CD1c-positive myeloid dendritic cell (primary cell): ENCODE data around the gene IQSEC3.

ENCODE experiments used
- DNase-seq: peaks from one replicate; pipeline ENCODE4 v3.0.0-alpha.2; 2016; ENCODE audit errors: extremely low spot score

Gene IQSEC3

GRCh38 chr12:163406-163986, 96.9 kb downstream of the IQSEC3 start:
- DNase-seq = no peak

DNA sequence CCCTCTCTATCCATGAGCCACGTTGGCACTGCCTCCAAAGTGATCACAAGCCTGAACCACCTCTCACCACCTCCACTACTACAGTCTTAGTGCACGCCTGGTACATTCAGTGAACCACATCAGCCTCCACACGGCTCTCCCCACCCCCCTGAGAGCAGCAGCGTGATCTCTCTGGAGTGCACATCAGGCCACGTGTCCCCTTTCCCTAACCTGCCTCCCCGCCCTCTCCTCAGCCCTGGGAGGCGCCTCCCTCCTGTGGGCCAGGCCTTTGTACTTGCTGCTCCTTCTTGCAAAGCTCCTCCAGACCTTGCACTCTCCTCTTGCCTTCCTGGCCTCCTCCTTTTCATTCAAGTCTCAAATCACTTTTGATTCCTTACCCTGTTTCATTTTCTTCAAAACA, 97.6 kb downstream of the IQSEC3 start:
- no peak for DNase-seq

GRCh38 chr12:165862-166368, 99.3 kb downstream of the IQSEC3 start:
- no peak for DNase-seq

DNA sequence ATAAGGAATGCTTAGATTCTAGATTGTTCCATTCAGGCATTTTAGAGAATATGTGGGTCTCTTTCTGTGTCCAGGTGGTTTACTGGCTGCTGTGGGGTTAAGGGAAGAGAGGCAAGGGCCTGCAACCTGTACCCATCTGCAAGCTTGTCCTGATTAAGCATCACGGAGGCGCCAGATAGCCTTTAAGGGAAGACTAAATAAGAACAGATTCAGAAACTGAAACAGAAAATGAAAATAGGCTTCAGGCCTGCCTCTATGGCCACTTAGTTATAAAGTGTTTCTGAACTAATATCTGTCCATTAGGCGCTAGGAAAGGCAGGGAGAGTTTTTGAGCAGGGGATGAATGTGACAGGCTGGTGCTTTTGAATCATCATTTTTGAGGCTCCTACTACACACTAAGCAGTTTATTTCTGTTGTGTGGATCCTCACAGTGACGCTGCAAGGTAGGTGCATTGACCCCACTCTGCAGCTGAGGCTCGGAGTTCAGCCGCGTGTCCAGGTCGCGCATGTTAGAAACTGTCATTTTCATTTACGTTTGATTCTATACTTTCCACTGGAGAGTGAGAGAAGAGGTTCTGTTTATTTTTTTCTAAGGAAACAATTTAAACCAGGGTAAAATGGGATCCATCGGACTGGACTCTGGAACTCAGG, 100.0 kb downstream of the IQSEC3 start:
- DNase-seq = no peak

GRCh38 chr12:167959-168600, 101.5 kb downstream of the IQSEC3 start:
- no peak for DNase-seq

- no peak for DNase-seq
These were observed 102.4 kb downstream of the IQSEC3 start for GRCh38 chr12:168763-169525.

DNA sequence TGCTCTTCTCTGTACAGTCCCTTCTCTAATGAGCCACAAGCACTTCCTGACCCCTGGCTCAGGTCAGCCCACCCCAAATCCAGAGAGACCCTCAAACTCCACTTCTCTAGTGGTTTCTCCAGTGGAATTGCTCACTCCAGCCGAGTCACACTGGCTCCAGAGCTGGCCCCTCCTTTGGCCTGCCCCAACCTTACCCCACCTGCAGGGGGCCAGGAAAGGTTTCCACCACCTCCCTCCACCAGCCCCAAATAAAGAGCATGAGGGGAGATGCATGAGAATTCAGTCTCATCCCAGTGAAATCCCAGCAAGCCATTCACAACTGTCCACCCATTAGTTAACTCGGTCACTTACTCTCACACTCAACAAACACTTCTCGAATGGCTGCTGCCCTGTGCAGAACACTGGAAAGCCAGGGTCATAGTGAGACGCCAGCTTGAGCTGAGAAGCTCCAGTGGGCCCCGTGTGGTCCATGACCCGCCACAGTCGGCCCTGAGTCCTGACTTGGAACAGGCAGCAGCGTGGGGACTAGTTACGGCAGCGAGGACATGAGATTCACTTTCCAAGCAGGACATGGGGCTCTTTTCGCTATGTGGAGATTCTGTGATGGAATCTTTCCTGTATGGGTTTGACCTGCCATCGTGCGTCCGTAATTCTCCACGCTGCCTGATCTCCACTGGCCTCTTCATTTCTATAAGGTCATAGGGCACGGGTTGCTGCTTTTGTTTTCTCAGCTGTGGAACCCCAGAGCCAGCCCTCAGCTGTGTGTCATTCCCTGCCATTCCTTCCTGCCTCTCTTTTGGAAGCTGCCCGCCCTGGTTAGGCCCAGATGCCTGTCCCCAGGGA, 103.2 kb downstream of the IQSEC3 start:
- no peak for DNase-seq

GRCh38 chr12:170371-171225, 104.0 kb downstream of the IQSEC3 start:
- DNase-seq = no peak

DNA sequence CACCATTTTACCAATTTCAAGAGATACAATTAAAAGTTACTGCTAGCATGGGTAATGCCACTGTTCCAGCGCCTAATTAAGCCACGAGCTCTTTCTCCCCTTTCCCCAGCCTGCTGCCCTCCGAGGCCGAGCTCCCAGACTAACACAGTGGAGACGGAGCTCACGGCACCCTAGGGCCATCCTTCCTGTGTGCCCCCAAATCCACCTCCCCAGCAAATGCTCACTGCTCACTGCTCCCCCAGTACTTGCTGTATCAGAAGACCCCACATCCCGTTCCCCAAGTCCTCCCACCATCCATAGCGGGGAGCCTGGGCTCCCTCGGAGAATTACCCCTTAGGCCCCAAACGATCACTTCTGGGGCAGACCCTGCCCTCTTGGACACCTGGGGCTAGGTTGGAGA, 104.7 kb downstream of the IQSEC3 start:
- DNase-seq = no peak

- no peak for DNase-seq
These were observed 105.4 kb downstream of the IQSEC3 start for GRCh38 chr12:171743-172676.

GRCh38 chr12:172732-173161, 106.2 kb downstream of the IQSEC3 start:
- peak; percentile 35 for DNase-seq

DNA sequence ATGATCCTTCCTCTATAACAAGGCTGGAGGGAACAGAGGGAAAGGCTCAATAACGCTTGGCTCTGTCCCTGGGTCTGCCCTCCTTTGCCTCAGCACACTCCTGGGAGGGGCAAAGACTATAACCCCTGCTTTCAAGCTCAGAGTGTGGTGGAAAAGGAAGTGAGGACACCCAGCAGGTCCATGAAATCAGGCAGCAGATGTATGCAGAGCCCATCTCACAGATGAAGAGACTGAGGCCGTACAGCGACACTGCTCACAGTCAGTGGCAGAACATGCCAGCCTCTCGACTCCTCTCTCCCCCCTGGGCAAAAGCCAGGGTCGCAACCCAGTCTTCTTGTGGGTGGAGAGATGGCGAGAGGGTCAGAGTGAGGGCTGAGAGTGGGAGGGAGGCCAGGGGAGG, 107.6 kb downstream of the IQSEC3 start:
- no peak for DNase-seq

GRCh38 chr12:174596-174995, 108.0 kb downstream of the IQSEC3 start:
- no peak for DNase-seq

GRCh38 chr12:175250-175649, 108.7 kb downstream of the IQSEC3 start:
- no peak for DNase-seq

- no peak for DNase-seq
These were observed 109.2 kb downstream of the IQSEC3 start for GRCh38 chr12:175759-176158.

DNA sequence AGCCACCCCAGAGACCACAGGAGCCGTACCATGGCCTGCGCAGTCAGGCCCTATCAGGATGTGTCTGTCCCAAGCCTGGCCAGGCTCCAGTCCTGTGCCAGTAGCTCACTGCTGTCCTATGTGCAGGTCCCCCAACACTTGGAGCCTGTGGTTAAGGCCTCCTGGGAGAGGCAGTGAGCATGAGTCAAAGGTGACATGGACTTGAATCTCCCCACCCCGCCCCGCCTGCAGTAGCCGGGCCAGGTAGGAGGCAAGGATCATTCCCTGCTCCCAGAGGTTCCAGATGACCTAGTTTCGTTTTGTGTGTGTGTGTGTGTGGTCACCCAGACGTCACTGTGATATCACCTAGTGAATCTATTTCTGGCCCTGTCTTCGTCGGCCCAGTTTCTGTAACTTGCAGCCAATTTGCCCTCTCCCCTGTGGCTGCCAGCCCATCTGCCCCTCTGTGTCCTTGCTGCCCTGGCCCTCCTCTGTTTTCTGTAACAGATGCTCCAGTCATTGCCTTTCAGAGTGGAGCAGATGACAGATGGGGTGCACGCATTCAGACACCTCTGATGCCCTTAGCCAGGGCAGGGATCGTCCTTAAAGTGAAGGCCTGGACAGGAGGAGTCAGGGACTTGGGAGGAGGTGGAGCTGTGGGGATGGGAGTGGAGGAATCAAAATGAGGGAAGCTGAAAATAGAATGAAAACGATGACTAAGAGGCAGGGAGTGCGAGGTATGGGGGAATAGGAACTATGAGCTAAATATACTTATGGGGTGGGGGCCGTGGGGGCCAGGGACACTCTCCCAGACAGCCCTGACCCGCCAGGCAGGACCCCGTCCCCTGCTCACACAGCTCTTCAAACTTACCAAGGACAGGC, 110.0 kb downstream of the IQSEC3 start:
- no peak for DNase-seq

DNA sequence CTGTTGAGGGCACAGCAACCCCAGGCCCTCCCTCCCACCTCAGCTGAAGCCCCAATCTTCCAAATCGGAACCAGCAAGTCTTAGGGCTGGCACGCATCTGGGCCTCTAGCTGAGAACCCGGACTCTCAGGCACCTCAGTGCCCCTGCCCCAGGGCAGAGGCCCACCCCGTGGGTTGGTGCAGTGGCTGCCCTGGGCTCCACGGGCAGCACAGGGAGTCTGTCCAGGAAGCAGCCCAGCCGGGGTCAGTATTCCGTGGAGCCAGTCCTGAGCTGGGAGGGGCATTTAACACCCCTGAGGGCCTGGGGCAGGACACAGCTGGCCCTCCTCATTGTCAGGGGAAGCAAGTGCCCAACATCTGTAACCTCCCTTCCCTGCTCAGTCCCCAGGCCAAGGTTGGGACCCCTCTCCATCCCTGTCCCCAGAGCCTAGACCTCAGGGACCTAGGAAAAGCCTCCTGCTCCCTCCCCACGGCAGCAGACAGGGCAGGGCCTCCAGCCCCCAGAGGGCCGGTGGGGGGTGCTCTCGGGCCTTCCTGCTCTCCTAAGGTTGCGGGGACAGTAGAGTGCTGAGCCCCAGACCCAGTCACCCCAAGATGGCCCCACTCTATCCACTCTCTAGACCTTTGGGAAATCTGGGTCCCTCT, 110.9 kb downstream of the IQSEC3 start:
- DNase-seq = no peak
